Skeletal muscle tissue (tissue), 4 donors: ENCODE data around the gene AIPL1. TPM values are rescaled to one million over a fixed set of nuclear protein-coding genes. Genes with fewer than 3 reads are reported as not detected.

Source experiments
- H3K27ac ChIP-seq: one replicate; pipeline ENCODE4 v1.7.0; 2013; ENCODE audit warnings: mild to moderate bottlenecking, low read depth, low read length, inconsistent platforms
- H3K27me3 ChIP-seq, 3 donors: one replicate each; pipeline ENCODE4 v1.7.0; 2013; ENCODE audit warnings: low read length in 3 of 3; ENCODE audit not compliant: control insufficient read depth in 3 of 3, insufficient read depth in 3 of 3
- H3K36me3 ChIP-seq, 3 donors: one replicate each; pipeline ENCODE4 v1.7.0; 2013; ENCODE audit warnings: low read length in 3 of 3; ENCODE audit not compliant: control insufficient read depth in 3 of 3, insufficient read depth in 3 of 3
- H3K4me1 ChIP-seq, 3 donors: one replicate each; pipeline ENCODE4 v1.7.0; 2013; ENCODE audit warnings: low read length in 3 of 3, mild to moderate bottlenecking in 3 of 3; ENCODE audit not compliant: control insufficient read depth in 3 of 3, insufficient read depth in 3 of 3
- H3K4me3 ChIP-seq, 3 donors: one replicate each; pipeline ENCODE4 v1.7.0; 2013; ENCODE audit warnings: low read length in 3 of 3
- H3K9ac ChIP-seq, 3 donors: one replicate each; pipeline ENCODE4 v1.7.0; 2013; ENCODE audit warnings: low read length in 3 of 3, mild to moderate bottlenecking in 3 of 3, moderate library complexity in 2 of 3, low read depth in 1 of 3
- H3K9me3 ChIP-seq, 3 donors: one replicate each; pipeline ENCODE4 v1.7.0; 2013; ENCODE audit warnings: low read length in 3 of 3; ENCODE audit not compliant: control insufficient read depth in 3 of 3
- total RNA-seq: library from RNA; depleted of rRNA; stranded (reverse); fragments of >200 nt; gene quantifications from one replicate; pipeline ENCODE4 v1.2.3, GENCODE V29; 2014
- donor health status: Osteomylitis.

The AIPL1 gene
- total RNA-seq, 1 donor from 2014 or later, result not detected

DNA sequence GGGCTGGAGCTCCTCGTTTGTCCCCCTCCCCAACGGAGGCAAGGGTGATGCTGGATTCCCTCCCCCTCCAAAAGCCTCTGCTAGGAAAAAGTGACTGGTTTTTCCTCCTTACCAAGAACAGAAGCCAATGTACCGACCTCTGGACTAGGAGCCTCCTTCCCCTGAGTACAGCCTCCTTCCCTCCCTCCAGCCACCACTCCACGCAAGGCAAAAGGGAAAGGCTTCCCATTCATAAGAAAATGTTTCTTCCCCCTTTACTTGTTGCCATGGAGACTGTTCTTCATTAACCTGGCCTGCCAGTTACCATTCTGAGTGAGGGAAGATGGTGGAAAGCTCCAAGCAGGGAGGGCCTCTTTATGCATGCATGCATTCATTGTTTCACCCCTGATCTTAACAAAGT lies 5.0 kb upstream of the AIPL1 start:
- no peaks in the 10 kb centered on the region for H3K36me3 ChIP-seq
- H3K27ac ChIP-seq, result no peak overlapping the region
- no peaks in the 10 kb centered on the region for H3K9me3 ChIP-seq
- peaks cover 12 to 13% (median 13%) of the 10 kb centered on the region in 3 donors for H3K4me1 ChIP-seq
- H3K4me3 ChIP-seq, result no peak overlapping the region
- no peak overlapping the region for H3K9ac ChIP-seq
- peaks cover 5 to 28% (median 24%) of the 10 kb centered on the region in 3 donors for H3K27me3 ChIP-seq

DNA sequence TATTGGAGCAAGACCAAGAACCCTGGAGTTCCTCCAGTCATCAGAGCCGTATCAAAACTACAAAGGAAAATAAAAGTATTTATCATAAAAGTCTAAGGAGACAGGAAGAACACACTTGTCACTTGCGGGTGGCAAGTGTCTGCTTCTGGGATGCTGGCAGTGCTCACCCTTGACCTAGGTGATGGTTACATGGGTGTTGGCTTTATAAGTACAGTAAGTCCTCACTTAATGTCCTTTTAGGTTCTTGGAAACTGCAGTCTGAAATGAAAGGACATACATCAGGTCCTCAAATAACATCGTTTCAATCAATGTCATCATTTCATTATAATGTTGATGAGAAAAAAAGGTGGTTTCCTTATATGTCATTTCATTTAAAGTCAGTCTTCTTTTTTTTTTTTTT lies 3.0 kb upstream of the AIPL1 start:
- Histone ChIP-seq H3K9ac (no peak overlapping the region), H3K27me3 (peaks cover 5 to 26% (median 25%) of the 10 kb centered on the region in 3 donors), H3K4me3 (no peak overlapping the region), H3K36me3 (no peaks in the 10 kb centered on the region), H3K9me3 (no peaks in the 10 kb centered on the region), H3K4me1 (no peaks in the 10 kb centered on the region), H3K27ac (no peak overlapping the region)

DNA sequence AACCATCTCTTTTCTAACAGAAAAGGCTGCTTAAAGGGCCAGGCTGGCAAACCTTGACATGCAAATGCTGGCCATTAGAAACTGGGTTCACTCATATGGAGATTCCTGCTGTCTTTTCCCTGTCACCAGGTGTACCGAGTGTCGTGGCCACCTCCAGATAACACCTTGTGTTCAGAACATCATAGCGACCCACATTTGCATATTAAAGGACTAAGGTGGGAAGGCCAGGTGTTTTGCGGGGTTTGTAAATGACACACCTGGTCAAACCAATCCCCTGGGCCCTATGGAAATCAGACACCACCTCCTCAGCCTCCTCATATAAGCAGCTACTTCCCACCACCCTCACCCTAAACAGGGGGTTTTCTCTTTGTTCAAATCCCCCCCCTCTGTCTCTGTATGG lies 2.5 kb upstream of the AIPL1 start:
- Histone ChIP-seq H3K4me1 (no peaks in the 10 kb centered on the region), H3K4me3 (no peak overlapping the region), H3K27me3 (peaks cover 5 to 26% (median 25%) of the 10 kb centered on the region in 3 donors), H3K36me3 (no peaks in the 10 kb centered on the region), H3K9ac (no peak overlapping the region), H3K27ac (no peak overlapping the region), H3K9me3 (no peaks in the 10 kb centered on the region)

DNA sequence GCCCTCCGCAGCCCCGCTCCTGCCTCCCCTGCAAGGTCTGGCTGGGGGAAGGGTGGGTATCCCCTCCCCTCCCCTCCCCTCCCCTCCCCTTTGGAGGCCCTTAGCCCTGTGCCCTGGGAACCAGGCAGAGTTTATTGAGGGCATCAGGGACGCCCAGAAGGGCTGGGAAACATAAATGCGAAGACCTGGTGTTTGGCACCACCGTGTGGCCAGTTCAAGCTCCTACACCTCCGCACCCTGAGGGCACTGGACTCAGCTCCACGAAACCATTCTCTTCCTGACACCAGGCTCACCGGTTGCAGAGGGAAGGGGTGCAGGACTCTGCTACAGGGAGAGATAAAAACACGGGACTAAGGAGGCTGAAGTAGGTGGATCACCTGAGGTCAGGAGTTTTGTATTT lies 1.0 kb upstream of the AIPL1 start:
- H3K36me3 ChIP-seq, result no peaks in the 10 kb centered on the region
- no peaks in the 10 kb centered on the region for H3K4me1 ChIP-seq
- H3K9me3 ChIP-seq, result no peaks in the 10 kb centered on the region
- H3K9ac ChIP-seq, result no peak overlapping the region
- peaks cover 5 to 19% (median 16%) of the 10 kb centered on the region in 3 donors for H3K27me3 ChIP-seq
- H3K27ac ChIP-seq, result no peak overlapping the region
- no peak overlapping the region for H3K4me3 ChIP-seq

- Histone ChIP-seq H3K9ac (no peak overlapping the region), H3K9me3 (no peaks in the 10 kb centered on the region), H3K27me3 (peaks cover 0 to 14% (median 2%) of the 10 kb centered on the region in 3 donors), H3K36me3 (no peaks in the 10 kb centered on the region), H3K27ac (no peak overlapping the region), H3K4me3 (no peak overlapping the region), H3K4me1 (no peaks in the 10 kb centered on the region)
Observed at GRCh38 chr17:6430769-6431168, 4.2 kb downstream of the AIPL1 start.

- H3K4me3 ChIP-seq, result no peak overlapping the region
Observed at GRCh38 chr17:6429266-6429665, 5.7 kb downstream of the AIPL1 start.

DNA sequence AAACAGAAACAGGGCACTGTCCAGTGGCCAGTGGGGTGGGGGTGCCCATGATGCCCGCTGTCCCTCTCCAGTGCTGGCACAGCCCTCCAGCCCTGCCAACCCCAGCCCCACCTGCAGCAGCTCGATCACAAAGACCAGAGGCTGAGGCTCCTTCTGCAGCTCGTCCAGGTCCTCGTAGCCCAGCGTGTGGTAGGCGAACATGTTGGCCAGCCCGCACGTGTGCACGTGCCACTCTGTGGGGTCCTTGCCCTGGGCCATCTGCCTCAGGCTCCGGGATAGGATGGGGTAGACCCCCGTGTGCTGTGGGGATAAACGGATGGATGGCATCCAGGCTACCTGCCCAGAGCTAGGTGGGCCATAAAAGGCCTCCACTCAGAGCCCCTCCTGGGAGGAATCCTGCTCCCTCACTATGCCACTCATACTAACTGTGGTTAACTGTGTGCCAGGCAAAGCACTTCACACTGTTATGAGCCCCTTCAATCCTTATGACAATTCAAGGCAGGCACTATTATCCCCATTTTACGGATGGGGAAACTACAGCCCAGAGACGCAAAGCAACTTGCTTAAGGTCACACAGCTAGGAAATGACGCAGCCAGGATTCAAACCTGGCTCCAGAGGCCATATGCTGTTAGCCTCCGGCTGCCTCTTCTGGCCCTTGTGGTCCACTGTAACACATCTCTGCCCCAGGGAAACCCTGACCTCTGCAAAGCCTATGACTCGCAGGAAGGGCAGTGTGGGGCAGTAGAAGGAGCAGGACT lies 6.5 kb downstream of the AIPL1 start:
- no peaks in the 10 kb centered on the region for H3K9me3 ChIP-seq
- no peaks in the 10 kb centered on the region for H3K4me1 ChIP-seq
- H3K27me3 ChIP-seq, result peaks cover 0 to 19% (median 2%) of the 10 kb centered on the region in 3 donors
- H3K36me3 ChIP-seq, result no peaks in the 10 kb centered on the region
- H3K27ac ChIP-seq, result no peak overlapping the region
- H3K4me3 ChIP-seq, result no peak overlapping the region
- H3K9ac ChIP-seq, result no peak overlapping the region

More at GRCh38 chr17:6429266-6429665, 5.7 kb downstream of the AIPL1 start:
- H3K9ac ChIP-seq, result no peak overlapping the region
- H3K4me1 ChIP-seq, result no peaks in the 10 kb centered on the region
- H3K9me3 ChIP-seq, result no peaks in the 10 kb centered on the region
- H3K27me3 ChIP-seq, result peaks cover 0 to 10% (median 2%) of the 10 kb centered on the region in 3 donors
- H3K36me3 ChIP-seq, result no peaks in the 10 kb centered on the region
- no peak overlapping the region for H3K27ac ChIP-seq

DNA sequence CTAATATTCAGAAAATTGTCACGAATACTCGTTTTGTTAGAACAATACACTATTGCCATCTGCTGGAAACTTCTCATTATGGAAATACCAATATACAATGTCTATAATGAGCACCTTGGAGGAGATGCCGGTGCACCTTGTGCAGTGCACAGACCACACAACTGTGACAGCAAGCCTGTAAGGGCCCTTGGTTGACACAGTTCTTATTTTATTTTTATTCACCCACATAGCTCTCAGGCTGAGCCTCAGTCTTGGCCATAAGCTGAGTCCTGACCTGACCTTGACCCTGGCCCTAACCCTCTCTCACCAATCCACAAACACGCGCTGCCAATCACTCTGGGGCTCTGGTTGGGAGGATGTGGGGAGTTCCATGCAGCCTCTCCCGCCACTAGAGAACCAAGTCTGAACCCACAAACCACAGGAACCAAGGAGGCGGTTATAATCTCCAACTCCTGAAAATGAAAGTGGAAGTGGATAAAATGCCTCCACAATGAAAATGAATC lies 7.6 kb downstream of the AIPL1 start:
- H3K4me3 ChIP-seq, result no peak overlapping the region
- H3K36me3 ChIP-seq, result no peaks in the 10 kb centered on the region
- no peaks in the 10 kb centered on the region for H3K4me1 ChIP-seq
- H3K27me3 ChIP-seq, result peaks cover 0 to 22% (median 2%) of the 10 kb centered on the region in 3 donors
- no peak overlapping the region for H3K9ac ChIP-seq
- no peaks in the 10 kb centered on the region for H3K9me3 ChIP-seq
- no peak overlapping the region for H3K27ac ChIP-seq

DNA sequence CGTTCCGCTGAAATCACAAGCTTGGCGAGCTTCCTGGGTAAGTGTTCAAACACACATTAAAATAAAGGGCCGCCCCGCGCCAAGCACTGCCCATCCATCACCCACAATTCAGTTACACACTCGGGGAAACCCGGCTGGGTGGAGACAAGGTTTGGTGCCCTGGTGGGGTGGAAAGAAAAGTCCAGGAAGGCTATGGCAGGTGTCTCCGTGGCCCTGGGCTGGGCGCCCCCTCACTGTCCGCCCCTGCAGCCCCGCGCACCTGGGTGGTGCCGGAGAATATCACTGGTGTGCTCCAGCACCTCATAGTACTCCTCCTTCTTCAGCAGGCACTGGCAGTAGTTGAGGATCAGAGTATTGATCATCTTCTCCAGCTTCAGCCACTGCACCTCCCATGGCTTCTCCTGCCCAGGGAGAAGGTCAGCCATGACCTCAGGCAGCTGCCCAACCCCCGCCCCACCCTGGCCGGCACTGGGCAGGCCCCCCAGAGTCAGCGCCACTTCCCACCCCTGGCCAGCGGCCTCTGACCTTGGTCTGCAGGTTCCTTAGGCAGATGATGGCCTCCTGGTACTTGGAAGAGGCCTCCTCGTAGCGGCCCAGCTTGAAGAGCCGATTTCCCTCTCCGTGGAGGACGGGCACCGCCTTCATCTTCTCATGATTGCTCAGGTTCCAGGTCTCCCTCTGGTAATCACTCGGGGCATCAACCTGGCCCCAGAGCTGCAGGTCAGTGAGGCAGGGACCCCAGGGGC lies 8.4 kb downstream of the AIPL1 start:
- Histone ChIP-seq H3K4me3 (no peak overlapping the region), H3K9ac (no peak overlapping the region), H3K4me1 (no peaks in the 10 kb centered on the region)

GRCh38 chr17:6425407-6425806 lies 9.5 kb downstream of the AIPL1 start:
- no peak overlapping the region for H3K27ac ChIP-seq
- H3K27me3 ChIP-seq, result peaks cover under 1 to 25% (median 3%) of the 10 kb centered on the region in 3 donors
- no peaks in the 10 kb centered on the region for H3K9me3 ChIP-seq
- H3K4me3 ChIP-seq, result no peak overlapping the region
- no peak overlapping the region for H3K9ac ChIP-seq
- H3K4me1 ChIP-seq, result no peaks in the 10 kb centered on the region
- no peaks in the 10 kb centered on the region for H3K36me3 ChIP-seq

More for the DNA sequence above, 8.4 kb downstream of the AIPL1 start:
- Histone ChIP-seq H3K9me3 (no peaks in the 10 kb centered on the region), H3K27ac (no peak overlapping the region), H3K36me3 (no peaks in the 10 kb centered on the region), H3K27me3 (peaks cover 0 to 24% (median 2%) of the 10 kb centered on the region in 3 donors)
